Stimulated activated CD4-positive, alpha-beta T cell treated with anti-CD3 and anti-CD28 coated beads, Interleukin-1b, Interleukin-23, amount 100 ng/mL, for 1 hour (primary cell): Measurements from ENCODE around the gene SMURF1.
A peak's percentile ranks its signal among the peaks of the same experiment; 100 is the strongest.
"Not testable (repeated sequence)": the region's sequence is repeated elsewhere in the genome, so short reads cannot be mapped to it uniquely, and the experiment has no call there.

Source experiments
- DNase-seq, 2 donors: peaks; one replicate each; pipeline ENCODE4 v3.0.0-alpha.2; 2020; ENCODE audit warnings: low read depth in 2 of 2

SMURF1 gene

DNA sequence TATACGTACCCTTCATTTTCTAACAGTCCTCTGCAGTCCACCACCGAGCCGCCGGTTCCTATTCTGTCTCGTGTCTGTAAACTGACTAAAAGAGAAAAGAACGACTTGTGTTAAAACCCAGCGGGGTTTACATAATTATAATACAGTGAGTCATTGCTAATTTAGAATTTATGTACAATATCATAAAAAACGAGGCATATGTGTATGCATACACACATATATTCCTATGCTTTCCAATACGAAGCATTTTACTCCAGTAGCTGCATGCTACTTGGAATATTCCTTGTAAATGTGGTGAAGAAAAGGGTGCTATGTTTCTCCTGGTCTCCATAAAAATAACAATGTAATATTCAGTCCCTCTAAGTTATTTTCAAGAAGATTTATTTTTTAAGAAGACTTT is 89.1 kb downstream of the SMURF1 start:
- DNase-seq = no peak

DNA sequence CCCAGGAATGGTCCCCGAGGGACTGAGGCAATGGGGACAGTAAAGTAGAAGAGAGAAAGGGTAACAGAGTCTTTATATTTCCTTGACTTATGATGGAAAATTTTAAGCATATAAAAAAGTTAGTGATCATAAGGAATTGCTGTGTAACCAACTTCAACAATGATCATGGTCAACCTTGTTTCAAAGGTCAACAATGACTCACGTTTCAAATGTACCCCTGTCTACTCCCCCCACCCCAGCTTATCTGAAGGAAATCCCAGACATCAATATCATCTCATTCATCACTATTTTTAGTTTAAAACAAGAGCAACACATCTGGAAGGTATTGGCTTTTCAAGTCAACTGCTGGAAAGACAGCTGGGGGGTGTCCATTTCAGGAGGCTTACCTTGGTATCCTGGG is 92.9 kb downstream of the SMURF1 start:
- no peak for DNase-seq

- no peak for DNase-seq
Measured at GRCh38 chr7:99047526-99048077, 96.3 kb downstream of the SMURF1 start.

GRCh38 chr7:99046722-99047121 is 97.2 kb downstream of the SMURF1 start:
- DNase-seq = no peak

GRCh38 chr7:99046262-99046661 is 97.6 kb downstream of the SMURF1 start:
- DNase-seq = not testable (repeated sequence)

DNA sequence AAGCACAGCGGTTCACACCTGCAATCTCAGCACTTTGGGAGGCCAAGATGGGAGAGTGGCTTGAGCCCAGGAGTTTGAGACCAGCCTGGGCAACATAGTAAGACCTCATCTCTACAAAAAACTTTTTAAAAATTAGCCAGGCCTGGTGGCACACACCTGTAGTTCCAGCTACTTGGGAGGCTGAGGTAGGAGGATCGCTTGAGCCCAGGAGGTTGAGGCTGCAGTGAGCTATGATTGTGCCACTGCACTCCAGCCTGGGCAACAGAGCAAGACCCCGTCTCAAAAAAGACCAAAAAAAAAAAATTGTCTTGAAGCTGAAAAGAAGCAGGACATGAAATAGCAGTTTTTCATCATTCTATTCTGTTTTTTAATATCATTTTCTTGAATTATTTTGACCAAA is 99.0 kb downstream of the SMURF1 start:
- not testable (repeated sequence) for DNase-seq

DNA sequence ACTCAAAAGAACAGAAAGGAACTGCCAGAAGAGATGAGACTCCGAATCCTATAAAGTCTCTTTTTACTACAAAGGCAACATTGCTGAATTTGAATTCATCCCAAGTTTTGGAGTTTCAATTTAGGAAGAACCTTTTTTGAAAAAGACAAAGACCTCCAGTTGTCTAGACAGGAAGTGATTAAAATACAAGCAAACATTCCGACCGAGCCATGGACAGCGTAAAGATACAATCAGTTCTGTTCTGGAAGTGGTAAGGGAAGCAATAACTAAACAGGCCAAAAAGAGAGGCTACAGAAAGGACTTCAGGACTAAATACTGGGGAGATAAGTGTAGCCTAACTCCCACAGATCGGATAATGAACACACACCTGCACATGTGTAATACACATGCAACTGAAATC is 101.0 kb downstream of the SMURF1 start:
- DNase-seq = no peak

GRCh38 chr7:99041526-99041925 is 102.4 kb downstream of the SMURF1 start:
- no peak for DNase-seq

- DNase-seq = peak; percentile 6 to 24
Measured at GRCh38 chr7:99040104-99040958, 103.6 kb downstream of the SMURF1 start.

- DNase-seq = no peak
Measured at GRCh38 chr7:99039384-99039891, 104.5 kb downstream of the SMURF1 start.

DNA sequence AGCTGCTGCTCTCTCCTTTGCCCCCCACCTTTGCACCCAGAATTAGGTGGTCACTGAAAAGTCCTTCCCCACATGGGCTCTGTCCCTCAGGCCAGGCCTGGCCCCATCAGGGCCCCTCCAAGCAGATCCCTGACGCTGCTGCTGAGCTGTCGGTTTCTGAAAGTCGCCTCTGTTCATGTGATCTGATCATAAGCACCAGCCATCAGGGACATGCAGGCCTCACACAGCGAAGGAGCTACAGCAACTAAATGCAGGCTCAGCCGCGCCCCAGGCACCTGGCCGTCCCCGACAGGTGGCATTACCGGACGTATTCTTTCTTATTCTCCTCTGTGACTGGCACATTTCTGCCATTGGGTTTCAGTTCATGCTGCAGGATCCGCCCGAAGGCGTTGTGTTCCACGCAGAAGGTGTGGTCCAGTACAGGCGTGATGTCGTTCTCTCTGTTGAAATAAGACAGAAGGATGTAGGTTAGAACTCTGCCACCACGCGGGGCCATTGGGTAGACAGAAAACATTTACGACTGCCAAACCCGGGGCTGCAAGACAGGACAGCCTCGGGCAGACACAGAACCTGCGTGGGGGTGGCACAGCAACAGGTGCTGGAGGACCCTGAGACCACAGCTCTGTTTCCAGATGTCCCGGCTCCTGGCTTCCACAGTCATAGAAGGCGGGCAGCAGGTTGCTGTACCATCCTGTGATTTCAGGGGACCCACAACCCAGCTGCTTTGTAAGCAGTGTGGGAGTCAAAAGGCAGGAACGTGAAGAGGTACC is 105.6 kb downstream of the SMURF1 start:
- DNase-seq = no peak

- DNase-seq = no peak
Measured at GRCh38 chr7:99037327-99037940, 106.5 kb downstream of the SMURF1 start.

GRCh38 chr7:99036546-99037111 is 107.3 kb downstream of the SMURF1 start:
- no peak for DNase-seq

DNA sequence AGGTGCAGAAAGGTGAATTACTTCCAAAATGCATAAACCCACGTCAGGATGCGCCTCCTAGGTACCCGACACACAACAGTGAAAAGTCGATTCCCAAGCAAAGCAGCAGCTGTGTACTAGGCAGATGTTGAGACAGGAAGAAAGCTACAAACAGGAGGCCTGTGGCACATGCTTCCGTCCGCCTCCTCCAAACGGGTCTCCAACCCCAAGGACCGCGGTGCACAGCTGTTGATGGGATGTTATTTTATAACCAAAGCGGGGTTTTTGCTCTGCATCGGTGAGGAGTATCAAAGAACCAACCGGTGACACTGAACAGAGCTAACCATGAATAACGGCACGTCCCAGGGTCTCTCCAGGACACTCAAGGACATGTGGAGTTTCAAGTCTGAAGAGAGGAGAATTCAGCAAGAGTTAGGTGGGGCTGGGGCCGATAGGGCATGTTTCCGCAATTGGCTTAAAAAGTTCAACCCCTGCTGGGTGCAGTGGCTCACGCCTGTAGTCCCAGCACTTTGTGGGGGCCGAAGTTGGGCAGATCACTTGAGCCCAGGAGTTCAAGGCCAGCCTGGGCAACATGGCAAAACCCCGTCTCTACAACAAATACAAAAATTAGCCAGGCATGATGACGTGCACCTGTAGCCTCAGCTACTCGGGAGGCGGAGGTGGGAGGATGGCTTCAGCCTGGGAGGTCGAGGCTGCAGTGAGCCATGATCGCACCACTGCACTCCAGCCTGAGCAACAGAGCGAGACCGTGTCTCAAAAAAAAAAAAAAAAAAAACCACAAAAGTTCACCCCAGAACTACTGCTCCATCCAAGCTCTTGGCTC is 108.0 kb downstream of the SMURF1 start:
- no peak for DNase-seq

DNA sequence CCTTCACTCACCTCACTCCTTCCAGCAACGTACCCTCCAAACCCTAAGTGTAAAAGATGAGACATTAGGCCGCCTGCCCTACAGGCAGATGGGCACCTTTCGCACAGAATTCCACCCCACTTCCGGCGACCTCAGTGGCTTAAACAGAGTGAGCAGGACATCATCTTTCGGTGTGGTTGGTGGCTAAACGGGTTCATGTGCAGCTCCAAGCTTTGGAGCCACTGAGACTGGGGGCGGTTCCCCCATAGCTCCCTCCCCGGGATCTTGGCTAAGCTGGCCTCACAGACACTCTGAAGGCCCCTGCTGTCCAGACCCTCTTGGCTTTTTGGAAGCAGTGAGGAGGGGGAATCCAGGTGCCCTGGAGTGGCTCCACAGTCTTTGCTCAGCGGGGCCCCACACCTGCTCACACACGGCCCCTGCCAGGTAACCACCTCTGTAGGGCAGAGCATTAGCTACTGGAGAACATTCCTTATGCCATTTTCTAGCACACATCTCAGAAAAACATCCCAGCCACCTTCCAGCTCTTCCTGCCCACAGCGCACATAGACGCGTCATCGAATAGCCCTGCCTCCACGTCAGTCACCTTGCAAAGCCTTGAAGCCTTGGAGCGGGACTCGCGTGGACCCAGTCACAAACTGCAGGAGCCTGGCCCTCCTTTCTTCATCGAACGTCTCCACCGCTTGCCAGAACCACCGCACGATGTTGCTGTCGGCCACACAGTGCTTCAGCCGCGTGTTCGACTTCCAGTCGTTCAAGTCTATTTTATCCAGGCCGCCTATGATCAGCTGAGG is 108.8 kb downstream of the SMURF1 start:
- DNase-seq = no peak

GRCh38 chr7:99033765-99034164 is 110.1 kb downstream of the SMURF1 start:
- no peak for DNase-seq

DNA sequence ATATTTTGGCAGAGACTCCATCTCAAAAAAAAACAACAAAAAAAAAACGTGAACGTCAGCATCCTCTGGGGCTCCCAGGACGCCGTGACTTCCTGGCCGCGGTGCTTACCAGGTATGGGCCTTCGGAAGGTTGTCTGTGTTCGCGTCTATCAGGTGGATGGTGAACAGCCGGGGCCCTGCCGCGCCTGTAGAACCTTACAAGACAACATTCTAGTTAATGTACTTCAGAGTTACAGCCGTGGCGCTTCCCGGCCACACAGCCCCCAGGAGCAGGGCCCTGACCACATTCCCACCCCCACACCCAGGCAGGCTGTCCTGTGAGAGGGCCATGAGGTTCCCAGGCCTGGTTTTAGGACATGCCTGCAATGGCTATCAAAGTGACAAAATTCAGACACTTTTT is 111.0 kb downstream of the SMURF1 start:
- no peak for DNase-seq

DNA sequence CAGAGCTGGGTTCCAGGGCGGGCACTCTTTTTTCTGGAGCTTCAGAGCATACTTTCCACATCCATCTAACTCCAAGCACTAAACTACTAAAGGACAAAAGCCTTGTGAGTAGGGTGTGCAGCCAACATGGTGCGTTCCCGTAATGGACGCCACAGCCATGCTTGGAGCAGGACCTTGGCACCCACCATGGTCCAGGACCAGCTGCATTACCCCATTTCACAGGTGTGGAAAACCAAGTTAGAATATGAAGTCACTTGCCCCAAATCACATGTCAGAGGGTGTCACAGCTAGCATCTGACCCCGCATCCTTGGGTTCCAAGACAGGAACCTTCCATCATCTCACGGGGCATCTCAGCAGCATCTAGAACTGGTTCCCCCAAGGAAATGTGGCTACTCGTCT is 112.4 kb downstream of the SMURF1 start:
- no peak for DNase-seq

DNA sequence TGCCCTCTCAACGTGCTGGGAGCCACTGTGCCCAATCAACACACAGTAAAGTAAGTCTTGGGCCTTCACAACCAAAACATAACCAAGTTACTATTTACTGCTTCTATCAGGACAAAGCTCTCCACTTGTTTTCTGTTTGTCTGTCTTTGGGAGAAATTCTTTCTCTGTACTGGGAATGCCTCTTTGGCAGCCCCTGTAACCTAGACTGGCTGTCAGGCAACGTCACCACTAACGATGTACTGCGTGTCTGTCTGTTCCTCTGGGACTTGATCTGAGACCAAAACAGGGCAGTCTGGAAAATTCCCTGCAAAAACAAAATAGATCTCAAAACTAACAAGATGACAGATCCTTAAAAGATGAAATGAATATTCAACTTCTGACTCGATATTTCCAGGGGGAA is 113.0 kb downstream of the SMURF1 start:
- DNase-seq = no peak

DNA sequence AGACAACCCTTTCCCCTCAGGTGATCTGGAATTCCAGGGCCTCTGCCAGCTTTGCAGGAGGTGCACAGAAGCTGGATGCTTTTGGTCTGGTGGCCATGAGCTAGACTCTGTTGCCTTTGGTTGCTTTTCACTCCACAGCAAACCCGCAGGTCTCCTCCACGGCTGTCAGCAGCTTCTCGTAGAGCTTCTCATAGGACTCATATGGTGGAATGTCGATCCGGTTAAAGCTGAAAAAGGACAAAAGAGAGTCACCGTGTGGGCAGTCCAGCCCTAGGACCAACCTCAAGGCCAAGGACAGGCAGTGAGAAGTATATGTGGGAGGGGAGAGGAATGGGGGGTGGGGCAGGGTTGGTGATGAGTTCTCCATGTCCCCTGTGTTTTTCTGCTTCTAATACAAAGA is 113.5 kb downstream of the SMURF1 start:
- DNase-seq = no peak
